ENCODE measurements around the gene EDEM2.
"Not testable (repeated sequence)": the region's sequence is repeated elsewhere in the genome, so short reads cannot be mapped to it uniquely, and the experiment has no call there.

The EDEM2 gene

DNA sequence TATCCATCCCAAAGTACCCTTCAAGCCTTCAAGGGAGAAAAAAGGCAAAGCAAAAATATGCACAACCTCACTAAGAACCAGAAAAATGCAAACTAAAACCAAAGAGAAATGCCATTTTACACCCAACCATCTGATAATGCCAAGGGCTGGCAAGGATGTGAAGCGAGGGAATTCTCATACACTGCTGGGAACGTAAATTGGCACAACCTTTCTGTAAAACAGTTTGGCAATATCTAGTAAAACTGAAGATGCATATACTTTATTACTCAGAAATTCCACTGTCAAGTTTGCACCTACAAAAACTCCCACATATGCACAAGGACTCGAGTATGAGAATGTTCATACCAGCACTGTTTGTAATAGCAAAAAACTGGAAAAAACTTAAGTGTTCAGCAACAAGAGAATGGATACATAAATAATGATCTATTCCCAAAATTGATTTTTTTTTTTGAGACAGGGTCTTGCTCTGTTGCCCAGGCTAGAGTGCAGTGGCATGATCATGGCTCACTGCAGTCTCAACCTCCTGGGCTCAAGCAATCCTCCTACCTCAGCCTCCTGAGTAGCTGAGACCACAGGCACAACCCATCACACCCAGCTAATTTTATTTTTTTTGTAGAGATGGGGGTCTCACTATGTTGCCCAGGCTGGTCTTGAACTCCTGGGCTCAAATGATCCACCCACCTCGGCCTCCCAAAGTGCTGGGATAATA lies 21.7 kb upstream of the EDEM2 start:
- not testable (repeated sequence) for DNase-seq

DNA sequence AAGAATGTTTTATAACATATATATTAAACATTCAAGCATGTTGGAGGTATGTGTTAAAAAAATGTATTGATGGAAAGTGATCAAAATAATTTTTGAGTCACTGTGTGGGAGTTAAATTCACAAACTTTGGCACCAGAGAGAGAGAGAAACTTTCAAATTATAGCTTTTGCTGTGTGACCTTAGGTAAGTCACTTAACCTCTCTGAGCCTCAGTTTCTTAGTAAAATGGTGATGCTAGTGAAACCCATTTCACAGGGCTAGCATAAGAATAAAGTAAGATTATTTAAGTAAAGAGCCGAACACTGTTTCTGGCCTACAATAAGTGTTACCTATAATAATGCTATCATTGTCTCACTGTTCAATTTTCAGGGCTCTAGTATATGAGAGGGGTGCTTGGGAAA lies 20.7 kb upstream of the EDEM2 start:
- no peak for DNase-seq

DNA sequence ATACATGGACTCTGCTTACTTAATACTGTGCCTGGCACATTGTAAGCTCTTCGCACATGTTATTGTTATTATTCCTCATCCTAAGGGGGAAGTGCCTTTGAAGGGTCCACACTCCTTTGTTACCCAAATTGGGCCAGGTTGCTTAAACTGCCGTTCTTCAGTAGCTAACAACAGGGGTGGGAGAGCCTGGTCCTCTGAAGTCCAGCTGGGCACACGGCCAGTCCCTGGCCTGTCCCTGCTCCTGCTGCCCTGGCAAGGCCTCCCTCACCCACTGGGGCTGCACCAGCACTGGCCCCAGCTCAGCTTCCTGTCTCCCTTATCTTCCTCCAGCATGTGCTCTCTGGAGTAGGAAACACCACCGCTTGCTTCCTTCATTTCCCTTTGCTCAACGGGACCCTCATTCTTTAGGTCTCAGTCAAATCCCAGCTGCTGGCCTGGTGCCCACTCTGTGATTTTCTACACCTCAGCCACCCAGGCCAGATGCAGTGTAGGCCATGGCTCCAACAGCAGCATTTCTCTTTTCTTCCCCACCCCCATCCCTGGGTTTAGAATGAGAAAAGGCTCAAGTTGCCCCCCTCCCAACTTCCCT lies 19.2 kb upstream of the EDEM2 start:
- no peak for DNase-seq

GRCh38 chr20:35165221-35166185 lies 18.4 kb upstream of the EDEM2 start:
- no peak for DNase-seq

DNA sequence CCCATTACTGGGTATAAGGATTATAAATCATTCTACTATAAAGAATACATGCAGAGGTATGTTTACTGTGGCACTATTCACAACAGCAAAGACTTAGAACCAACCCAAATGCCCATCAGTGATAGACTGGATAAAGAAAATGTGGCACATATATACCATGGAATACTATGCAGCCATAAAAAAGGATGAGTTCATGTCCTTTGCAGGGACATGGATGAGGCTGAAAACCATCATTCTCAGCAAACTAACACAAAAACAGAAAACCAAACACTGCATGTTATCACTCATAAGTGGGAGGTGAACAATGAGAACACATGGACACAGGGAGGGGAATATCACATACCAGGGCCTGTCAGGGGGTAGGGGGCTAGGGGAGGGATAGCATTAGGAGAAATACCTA lies 17.4 kb upstream of the EDEM2 start:
- DNase-seq: not testable (repeated sequence)

DNA sequence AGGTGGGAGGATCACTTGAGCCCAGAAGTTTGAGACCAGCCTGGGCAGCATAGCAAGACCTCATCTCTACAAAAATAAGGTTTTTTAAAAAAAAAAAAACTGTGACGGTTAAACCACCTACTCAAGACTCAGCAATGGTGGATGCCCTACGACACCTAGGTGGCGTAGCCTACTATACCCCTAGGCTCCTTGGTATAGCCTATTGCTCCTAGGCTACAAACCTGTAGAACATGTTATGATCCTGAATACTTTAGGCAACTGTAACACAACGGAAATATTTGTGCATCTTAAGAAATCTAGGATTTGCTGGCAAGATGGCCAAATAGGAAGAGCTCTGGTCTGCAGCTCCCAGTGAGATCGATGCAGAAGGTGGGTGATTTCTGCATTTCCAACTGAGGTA lies 13.2 kb upstream of the EDEM2 start:
- not testable (repeated sequence) for DNase-seq

- no peak for DNase-seq
Observed at GRCh38 chr20:35156978-35157377, 9.8 kb upstream of the EDEM2 start.

GRCh38 chr20:35155936-35156335 lies 8.8 kb upstream of the EDEM2 start:
- DNase-seq: no peak

DNA sequence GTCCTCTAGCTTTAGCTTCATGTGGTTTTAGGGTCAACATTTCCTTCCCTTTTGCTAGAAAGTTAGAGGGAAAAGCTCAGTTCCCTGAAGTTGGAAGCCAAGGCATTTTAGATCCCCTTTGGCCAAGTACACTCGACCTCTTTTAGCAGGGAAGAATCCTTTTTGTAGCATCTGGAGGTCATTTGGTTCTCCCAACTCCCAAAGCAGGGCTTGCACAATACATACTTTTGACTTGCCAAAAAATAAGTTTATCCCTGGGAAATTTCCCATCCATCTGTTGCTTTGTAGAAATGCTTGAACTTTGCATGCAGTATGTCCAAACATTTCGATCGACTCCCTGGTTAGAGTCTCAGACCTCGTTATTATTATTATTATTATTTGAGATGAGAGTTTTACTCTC lies 4.6 kb upstream of the EDEM2 start:
- DNase-seq: no peak

- DNase-seq: no peak
Observed at GRCh38 chr20:35150846-35151579, 3.9 kb upstream of the EDEM2 start.

DNA sequence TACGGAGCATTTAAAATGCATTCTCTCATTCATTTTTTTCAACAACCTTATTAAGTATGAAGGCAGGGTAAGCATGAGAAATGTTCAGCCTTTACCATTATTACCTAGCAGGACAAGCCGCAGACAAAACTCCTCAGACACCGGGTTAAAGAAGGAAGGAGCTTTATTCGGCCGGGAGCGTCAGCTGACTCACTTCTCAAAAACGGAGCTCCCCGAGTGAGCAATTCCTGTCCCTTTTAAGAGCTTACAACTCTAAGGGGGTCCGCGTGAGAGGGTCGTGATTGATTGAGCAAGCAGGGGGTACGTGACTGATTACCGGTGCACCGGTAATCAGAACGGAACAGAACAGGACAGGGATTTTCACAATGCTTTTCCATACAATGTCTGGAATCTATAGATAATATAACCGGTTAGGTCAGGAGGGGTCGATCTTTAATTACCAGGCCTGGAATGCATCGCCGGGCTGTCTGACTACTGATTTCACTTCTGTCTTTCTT lies 487 bp upstream of the EDEM2 start:
- DNase-seq: not testable (repeated sequence)

GRCh38 chr20:35146299-35146919 lies 727 bp downstream of the EDEM2 start:
- no peak for DNase-seq

DNA sequence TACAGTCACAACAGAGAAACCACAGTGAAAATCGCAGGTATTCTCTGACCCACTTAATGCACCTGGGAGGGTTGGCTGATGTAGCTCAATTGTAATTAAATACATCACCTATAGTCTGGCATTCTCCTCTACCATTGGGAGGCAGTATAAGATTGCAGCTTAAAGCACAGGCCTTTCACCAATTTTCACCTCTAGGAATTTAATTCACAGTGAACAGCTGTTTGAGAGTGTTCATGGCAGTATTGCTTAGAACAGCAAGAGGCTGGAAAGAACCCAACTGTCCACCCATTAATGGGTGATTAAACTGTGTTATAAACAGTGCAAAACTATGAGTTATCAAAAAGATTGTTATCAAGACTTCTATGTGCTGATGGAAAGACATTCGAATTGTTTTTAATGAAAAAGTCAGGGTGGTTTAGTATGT lies 2.0 kb downstream of the EDEM2 start:
- DNase-seq: no peak

GRCh38 chr20:35144694-35145093 lies 2.4 kb downstream of the EDEM2 start:
- no peak for DNase-seq

GRCh38 chr20:35135867-35136586 lies 11.1 kb downstream of the EDEM2 start:
- no peak for DNase-seq

- DNase-seq: no peak
Observed at GRCh38 chr20:35134880-35135279, 12.3 kb downstream of the EDEM2 start.

DNA sequence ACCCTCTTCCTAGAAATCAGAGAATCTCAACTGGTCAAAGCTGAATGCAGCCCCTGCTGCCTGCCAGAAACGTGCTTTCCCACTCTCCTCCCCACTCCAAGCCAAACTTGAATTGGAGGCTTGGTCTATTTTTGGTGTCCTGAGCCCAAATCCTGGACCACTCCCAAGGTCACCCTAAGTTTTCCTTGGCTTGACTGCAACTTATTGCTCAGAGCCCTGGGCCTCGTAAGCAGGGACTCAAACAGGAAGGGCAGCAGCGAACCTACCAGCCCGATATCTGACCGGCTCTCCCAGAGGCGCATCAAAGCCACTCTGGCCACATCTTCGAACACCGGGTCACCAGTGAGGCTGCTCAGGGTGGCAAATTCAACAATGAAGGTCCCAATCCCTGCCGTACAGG lies 12.7 kb downstream of the EDEM2 start:
- no peak for DNase-seq

DNA sequence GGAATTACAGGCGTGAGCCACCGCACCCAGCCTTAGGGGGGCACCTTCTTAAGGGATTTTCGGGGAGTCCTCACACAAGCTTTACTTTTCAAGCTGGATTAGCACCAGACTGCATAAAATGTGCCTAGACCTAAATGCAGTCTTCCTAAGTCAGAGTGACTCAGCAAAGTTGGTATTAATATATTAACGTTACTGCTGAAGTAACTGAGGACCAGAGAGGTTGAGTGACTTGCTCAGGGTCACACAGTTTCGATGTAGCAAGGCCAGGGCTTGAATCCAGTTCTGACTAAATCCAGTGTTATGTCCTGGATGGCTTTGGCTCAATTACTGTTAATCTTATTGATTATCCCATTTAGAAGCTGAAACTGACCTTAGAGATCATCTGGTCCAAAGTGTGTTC lies 13.4 kb downstream of the EDEM2 start:
- no peak for DNase-seq

GRCh38 chr20:35133031-35133430 lies 14.1 kb downstream of the EDEM2 start:
- DNase-seq: no peak

- no peak for DNase-seq
Observed at GRCh38 chr20:35131934-35132333, 15.2 kb downstream of the EDEM2 start.

DNA sequence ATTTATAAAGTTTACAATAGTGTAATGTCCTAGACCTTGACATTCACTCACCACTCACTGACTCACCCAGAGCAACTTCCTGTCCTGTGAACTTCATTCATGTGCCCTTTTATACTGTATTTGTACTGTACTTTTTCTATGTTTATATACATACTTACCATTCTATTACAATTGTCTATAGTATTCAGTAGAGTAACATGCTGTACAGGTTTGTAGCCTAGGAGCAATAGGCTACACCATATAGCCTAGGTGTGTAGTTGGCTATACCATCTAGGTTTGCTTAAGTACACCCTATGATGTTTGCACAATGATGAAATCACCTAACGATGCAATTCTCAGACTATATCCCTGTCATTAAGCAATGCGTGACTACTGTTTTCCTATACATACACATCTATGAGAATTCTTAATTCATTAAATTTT lies 17.5 kb downstream of the EDEM2 start:
- no peak for DNase-seq

GRCh38 chr20:35125753-35126152 lies 21.4 kb downstream of the EDEM2 start:
- no peak for DNase-seq

All from right forelimb (tissue), 1 donor.